Testis (tissue), 3 donors: ENCODE results near the gene MEGF9. TPM values are rescaled to one million over a fixed set of nuclear protein-coding genes. Genes with fewer than 3 reads are reported as not detected.
"Not testable (repeated sequence)": the region's sequence is repeated elsewhere in the genome, so short reads cannot be mapped to it uniquely, and the experiment has no call there.

ENCODE experiments used
- DNase-seq: peaks from one replicate; pipeline ENCODE4 v3.0.0-alpha.2; 2019
- H3K27ac ChIP-seq, 2 donors: fragments of 200-600 bp; sonication (generic); one replicate each; pipeline ENCODE4 v1.5.1; 2019
- H3K27me3 ChIP-seq: fragments of 200-600 bp; sonication (generic); one replicate; pipeline ENCODE4 v1.5.1; 2019
- H3K36me3 ChIP-seq: fragments of 200-600 bp; sonication (generic); one replicate; pipeline ENCODE4 v1.5.1; 2017; ENCODE audit warnings: low read depth; ENCODE audit errors: missing control alignments
- H3K4me1 ChIP-seq: fragments of 200-600 bp; sonication (generic); one replicate; pipeline ENCODE4 v1.5.1; 2019
- H3K4me3 ChIP-seq, 2 donors: fragments of 200-600 bp; sonication (generic); one replicate each; pipeline ENCODE4 v1.5.1; 2017 to 2019
- H3K9me3 ChIP-seq: fragments of 200-600 bp; sonication (generic); one replicate; pipeline ENCODE4 v1.5.1; 2017
- CTCF ChIP-seq, 3 experiments: fragments of 450-650 bp in 2 of 3; fragments of 200-600 bp in 1 of 3; sonication (generic) in 1 of 3; IDR thresholded peaks; one replicate each; pipeline ENCODE4 v1.5.1; 2016 to 2019; ENCODE audit warnings: antibody characterized with exemption in 3 of 3, mild to moderate bottlenecking in 2 of 3, moderate library complexity in 1 of 3
- POLR2A ChIP-seq: fragments of 450-650 bp; IDR thresholded peaks from one replicate; pipeline ENCODE4 v1.6.1; 2017; ENCODE audit warnings: antibody characterized with exemption, mild to moderate bottlenecking, moderate library complexity
- WGBS, 2 donors: methylation state at CpG; one replicate each; pipeline ENCODE4 v1.1.5; 2018; 5-methylcytosine and 5-hydroxymethylcytosine counted together
- intact Hi-C: fragments of 100-400 bp; cut with DNase I; formaldehyde crosslinking; loops from one replicate; pipeline ENCODE4 v1.15.1; 2023; ENCODE audit warnings: low total_unique reads
- polyA plus RNA-seq: library from polyadenylated mRNA; stranded (reverse); fragments of 350-450 nt; fragmentation: Illumina TruSeq; extraction: RNeasy Lipid Tissue Mini Kit (QIAGEN cat#74804); gene quantifications from one replicate; pipeline ENCODE4 v1.2.3, GENCODE V29; 2014; ENCODE audit warnings: low read depth, low replicate concordance; ENCODE audit not compliant: insufficient read depth
- total RNA-seq, 2 donors: library from RNA; depleted of rRNA; stranded (reverse); fragments of >200 nt; gene quantifications; one replicate each; pipeline ENCODE4 v1.2.3, GENCODE V29; 2016

MEGF9 gene
- total and polyA plus RNA-seq, 3 donors from 2014 or later: 7.2 to 8.5 (median 8.2) TPM

- no peak for DNase-seq
- TF ChIP-seq POLR2A (no peak), CTCF (IDR thresholded peaks at IDR 0.05) (no peak)
- no peak overlapping the region for H3K4me3 ChIP-seq
- WGBS, 2 donors: 73 to 83% methylated on average over 1 of the region's 1 CpG
- intact Hi-C loops: no loop called here
- no peaks in the 10 kb centered on the region for H3K36me3 ChIP-seq
- no peaks in the 10 kb centered on the region for H3K9me3 ChIP-seq
- no peaks in the 10 kb centered on the region for H3K27me3 ChIP-seq
- no peaks in the 10 kb centered on the region for H3K4me1 ChIP-seq
- no peak overlapping the region for H3K27ac ChIP-seq
These were observed 154.7 kb downstream of the MEGF9 start for GRCh38 chr9:120559546-120559945.

- WGBS, 2 donors: 95 to 98% methylated on average over 3 of the region's 3 CpGs
These were observed 155.8 kb downstream of the MEGF9 start for GRCh38 chr9:120558454-120558853.

GRCh38 chr9:120557205-120557604 is 157.1 kb downstream of the MEGF9 start:
- Histone ChIP-seq H3K9me3 (no peaks in the 10 kb centered on the region), H3K4me1 (no peaks in the 10 kb centered on the region), H3K27me3 (no peaks in the 10 kb centered on the region), H3K36me3 (no peaks in the 10 kb centered on the region), H3K4me3 (no peak overlapping the region), H3K27ac (no peak overlapping the region)
- DNase-seq: no peak
- 35 to 39% methylated on average over 2 of the region's 2 CpGs for WGBS, 2 donors
- intact Hi-C loops: no loop called here
- TF ChIP-seq POLR2A (no peak), CTCF (IDR thresholded peaks at IDR 0.05) (no peak)

More at GRCh38 chr9:120558454-120558853, 155.8 kb downstream of the MEGF9 start:
- H3K4me3 ChIP-seq: no peak overlapping the region
- intact Hi-C loops: no loop called here
- no peak for DNase-seq
- H3K36me3 ChIP-seq: no peaks in the 10 kb centered on the region
- no peaks in the 10 kb centered on the region for H3K9me3 ChIP-seq
- TF ChIP-seq POLR2A: no peak
- no peak for TF ChIP-seq CTCF (IDR thresholded peaks at IDR 0.05)
- no peak overlapping the region for H3K27ac ChIP-seq
- H3K27me3 ChIP-seq: no peaks in the 10 kb centered on the region
- no peaks in the 10 kb centered on the region for H3K4me1 ChIP-seq

- H3K4me1 ChIP-seq: no peaks in the 10 kb centered on the region
- no peaks in the 10 kb centered on the region for H3K9me3 ChIP-seq
- no peak overlapping the region for H3K4me3 ChIP-seq
- H3K36me3 ChIP-seq: no peaks in the 10 kb centered on the region
- no peaks in the 10 kb centered on the region for H3K27me3 ChIP-seq
- 93% methylated on average over 3 of the region's 3 CpGs for WGBS, 2 donors
- H3K27ac ChIP-seq: no peak overlapping the region
- TF ChIP-seq POLR2A (no peak), CTCF (IDR thresholded peaks at IDR 0.05) (no peak)
- no peak for DNase-seq
- intact Hi-C loops: no loop called here
These were observed 157.5 kb downstream of the MEGF9 start for GRCh38 chr9:120556775-120557174.

- no peaks in the 10 kb centered on the region for H3K4me1 ChIP-seq
- WGBS, 2 donors: 84 to 90% methylated on average over 4 of the region's 4 CpGs
- intact Hi-C loops: no loop called here
- no peak overlapping the region for H3K4me3 ChIP-seq
- H3K27me3 ChIP-seq: no peaks in the 10 kb centered on the region
- H3K36me3 ChIP-seq: no peaks in the 10 kb centered on the region
- TF ChIP-seq POLR2A (no peak), CTCF (IDR thresholded peaks at IDR 0.05) (no peak)
- H3K9me3 ChIP-seq: no peaks in the 10 kb centered on the region
- no peak overlapping the region for H3K27ac ChIP-seq
- DNase-seq: no peak
These were observed 158.4 kb downstream of the MEGF9 start for GRCh38 chr9:120555839-120556238.

GRCh38 chr9:120552210-120552704 is 162.0 kb downstream of the MEGF9 start:
- H3K9me3 ChIP-seq, H3K4me3 ChIP-seq, DNase-seq, H3K27ac ChIP-seq, H3K27me3 ChIP-seq, H3K4me1 ChIP-seq, H3K36me3 ChIP-seq, intact Hi-C loops: not testable (repeated sequence)
- WGBS, 2 donors: 94 to 98% methylated on average over 6 of the region's 7 CpGs
